Esophagus muscularis mucosa (tissue), 3 donors: Measurements from ENCODE around the gene DAPK2.

Experiments
- POLR2AphosphoS5 ChIP-seq, 2 donors: sonication (generic); formaldehyde crosslinking; IDR thresholded peaks; one replicate each; pipeline ENCODE4 v1.6.1; 2017; ENCODE audit warnings: antibody characterized with exemption in 2 of 2
- TF ChIP-seq, protein P1 (sequence below), 3 experiments: fragments of 200-600 bp in 2 of 3; fragments of 450-650 bp in 1 of 3; sonication (generic) in 2 of 3; IDR thresholded peaks; one replicate each; pipeline ENCODE4 v1.5.1; 2017 to 2019; ENCODE audit warnings: antibody characterized with exemption in 3 of 3, mild to moderate bottlenecking in 2 of 3, moderate library complexity in 1 of 3

DNA sequence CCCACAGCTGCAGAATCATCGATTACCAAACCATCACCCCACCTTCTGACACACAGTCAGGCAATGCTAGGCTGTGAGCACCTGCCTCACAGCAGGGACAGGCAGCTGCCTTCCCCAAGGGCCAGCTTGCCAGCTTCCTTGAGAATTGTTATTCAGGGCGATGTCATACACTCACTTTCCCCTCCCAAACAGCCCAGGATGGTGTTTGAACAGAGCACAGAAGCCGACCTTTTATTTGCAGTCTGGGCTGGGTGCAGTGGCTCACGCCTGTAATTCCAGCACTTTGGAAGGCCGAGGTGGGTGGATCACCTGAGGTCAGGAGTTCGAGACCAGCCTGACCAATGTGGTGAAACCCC lies 128.0 kb downstream of the DAPK2 start:
- TF ChIP-seq, protein P1, sequence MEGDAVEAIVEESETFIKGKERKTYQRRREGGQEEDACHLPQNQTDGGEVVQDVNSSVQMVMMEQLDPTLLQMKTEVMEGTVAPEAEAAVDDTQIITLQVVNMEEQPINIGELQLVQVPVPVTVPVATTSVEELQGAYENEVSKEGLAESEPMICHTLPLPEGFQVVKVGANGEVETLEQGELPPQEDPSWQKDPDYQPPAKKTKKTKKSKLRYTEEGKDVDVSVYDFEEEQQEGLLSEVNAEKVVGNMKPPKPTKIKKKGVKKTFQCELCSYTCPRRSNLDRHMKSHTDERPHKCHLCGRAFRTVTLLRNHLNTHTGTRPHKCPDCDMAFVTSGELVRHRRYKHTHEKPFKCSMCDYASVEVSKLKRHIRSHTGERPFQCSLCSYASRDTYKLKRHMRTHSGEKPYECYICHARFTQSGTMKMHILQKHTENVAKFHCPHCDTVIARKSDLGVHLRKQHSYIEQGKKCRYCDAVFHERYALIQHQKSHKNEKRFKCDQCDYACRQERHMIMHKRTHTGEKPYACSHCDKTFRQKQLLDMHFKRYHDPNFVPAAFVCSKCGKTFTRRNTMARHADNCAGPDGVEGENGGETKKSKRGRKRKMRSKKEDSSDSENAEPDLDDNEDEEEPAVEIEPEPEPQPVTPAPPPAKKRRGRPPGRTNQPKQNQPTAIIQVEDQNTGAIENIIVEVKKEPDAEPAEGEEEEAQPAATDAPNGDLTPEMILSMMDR (IDR thresholded peaks at IDR 0.05): no peak
- no peak for TF ChIP-seq POLR2AphosphoS5 (IDR thresholded peaks at IDR 0.05)
